HG02973 (cell line): ENCODE data around the gene ANTKMT.

Source experiments
- ATAC-seq: cut with Tn5 transposase; IDR thresholded peaks from one replicate; pipeline ENCODE4 v1.9.1; 2021; ENCODE audit warnings: moderate library complexity; ENCODE audit not compliant: unreplicated experiment

ANTKMT gene

DNA sequence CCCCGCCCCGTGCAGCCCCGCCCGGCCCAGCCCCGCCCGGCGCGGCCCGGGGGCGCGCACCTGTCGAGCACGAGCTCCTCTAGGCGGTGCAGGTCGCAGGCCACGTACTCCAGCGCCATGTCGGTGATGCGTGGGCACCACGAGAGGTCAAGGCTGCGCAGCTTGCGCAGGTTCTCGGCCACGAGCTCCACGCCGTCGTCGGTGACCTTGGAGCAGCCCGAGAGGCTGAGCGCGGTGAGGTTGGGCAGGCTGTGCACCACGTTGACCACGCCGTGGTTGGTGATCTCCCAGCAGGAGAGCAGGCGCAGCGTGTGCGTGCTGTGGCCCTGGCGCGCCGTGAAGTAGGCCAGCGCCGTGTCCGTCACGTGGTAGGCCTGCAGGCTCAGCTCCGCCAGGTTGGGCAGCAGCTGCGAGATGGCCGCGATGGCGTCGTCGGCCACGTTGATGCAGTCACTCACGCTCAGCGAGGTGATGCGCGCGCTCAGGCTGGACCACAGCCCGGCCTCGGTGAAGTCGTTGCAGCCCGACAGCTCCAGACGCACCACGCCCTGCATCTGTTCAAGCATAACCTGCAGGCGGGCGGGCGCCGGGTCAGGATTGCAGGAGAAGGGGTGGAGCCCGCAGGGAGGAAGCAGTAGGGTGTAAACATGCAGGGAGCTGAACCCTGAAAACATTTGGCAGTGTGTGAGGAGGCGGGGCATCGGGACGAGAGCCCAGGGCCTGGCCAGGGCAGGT, 25.4 kb upstream of the ANTKMT start:
- no peak for ATAC-seq

DNA sequence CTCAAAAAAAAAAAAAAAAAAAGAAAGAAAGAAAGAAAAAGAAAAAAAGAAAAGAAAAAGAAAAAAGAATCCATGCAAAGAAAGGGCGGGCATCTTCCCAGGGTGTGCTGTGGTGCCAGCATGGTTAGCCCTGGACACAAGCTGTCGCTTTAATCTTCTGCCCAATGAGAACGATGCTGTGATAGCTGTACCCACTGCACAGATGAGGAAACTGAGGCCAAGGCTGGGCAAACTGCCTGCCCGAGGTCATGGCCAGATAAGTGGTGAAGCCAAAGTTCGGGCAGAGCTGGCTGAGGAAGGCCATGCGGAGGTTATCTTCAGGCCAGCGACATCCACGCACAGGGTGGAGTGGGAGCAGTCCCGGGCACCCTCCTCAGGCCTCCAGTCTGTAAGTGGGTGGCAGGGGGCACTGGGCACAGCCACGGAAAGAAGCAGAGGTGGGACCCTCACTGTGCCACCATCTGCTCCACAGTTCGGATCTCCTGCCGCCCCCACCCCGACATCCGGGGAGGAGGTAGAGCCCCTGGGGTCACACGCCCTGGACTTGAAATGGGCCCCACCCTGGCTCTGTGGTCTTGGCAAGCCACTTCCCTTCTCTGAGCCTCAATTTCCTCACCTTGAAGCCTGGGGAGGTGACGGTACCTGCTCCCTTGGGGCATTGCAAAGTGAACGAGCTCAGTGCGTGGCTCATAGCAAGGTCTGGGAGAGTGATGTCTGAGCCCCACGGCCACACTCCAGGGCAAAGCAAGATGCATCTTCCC, 21.9 kb upstream of the ANTKMT start:
- no peak for ATAC-seq

DNA sequence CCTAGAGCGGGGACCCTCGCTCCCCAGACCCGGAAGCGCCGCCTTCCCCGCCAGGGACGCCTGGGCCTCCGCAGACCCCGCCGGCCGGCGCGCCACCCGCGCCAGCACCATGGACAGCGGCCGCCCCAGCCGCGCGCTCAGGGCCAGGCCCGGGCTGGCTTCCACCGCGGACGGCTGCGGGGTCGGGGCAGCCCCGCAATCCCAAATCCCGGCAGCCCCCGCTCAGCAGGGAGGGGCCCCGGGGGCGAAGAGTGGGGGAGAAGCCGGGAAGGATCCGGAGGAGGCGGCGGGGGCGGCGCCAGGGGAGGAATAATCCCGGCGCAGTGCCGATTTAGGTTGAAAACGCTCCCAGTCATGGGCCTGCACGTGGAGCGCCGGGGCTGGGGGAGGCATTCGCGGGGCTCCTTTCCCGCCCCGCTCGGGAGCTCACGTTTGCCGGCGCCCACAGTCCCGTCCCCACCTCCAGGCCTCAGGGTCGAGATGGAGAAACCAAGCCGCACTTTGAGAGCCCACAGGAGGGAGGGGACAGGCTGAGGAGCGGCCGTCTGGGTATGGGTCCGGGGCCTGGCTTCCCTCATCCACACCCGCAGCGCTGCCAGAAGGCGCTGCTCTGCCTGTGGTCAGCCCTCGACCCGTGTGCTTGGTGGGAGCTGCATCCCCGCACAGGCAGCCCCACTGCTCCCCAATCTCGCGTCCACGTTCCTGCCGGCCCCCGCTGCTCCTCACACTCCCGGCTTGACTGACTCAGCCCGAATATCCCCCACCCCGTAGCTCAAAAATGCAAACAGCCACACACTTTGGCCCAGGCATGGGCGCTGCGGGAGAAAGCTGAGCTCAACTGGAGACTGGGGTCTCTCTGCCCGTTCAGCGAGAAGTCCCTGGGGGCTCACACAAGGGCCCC, 20.0 kb upstream of the ANTKMT start:
- no peak for ATAC-seq

- no peak for ATAC-seq
These were observed 18.6 kb upstream of the ANTKMT start for GRCh38 chr16:702341-702740.

DNA sequence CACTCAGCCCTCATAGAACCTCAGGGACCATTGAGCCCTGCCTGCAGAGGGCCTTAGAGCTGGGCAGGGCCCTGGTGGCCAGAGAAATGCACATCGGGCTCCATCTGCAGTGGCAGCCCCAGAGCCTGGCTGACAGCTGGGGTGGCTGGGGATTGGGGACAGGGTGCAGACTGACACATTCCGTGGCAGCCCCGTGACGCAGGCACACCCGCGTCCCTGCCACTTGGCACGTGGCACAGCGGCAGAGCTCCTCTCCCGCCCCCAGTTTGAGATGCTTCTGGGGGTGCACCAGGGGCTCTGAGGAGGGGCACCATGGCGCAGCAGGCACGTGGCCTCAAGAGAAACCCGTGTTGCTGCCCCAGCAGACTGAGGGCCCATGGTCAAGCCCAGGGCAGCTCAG, 17.5 kb upstream of the ANTKMT start:
- no peak for ATAC-seq

DNA sequence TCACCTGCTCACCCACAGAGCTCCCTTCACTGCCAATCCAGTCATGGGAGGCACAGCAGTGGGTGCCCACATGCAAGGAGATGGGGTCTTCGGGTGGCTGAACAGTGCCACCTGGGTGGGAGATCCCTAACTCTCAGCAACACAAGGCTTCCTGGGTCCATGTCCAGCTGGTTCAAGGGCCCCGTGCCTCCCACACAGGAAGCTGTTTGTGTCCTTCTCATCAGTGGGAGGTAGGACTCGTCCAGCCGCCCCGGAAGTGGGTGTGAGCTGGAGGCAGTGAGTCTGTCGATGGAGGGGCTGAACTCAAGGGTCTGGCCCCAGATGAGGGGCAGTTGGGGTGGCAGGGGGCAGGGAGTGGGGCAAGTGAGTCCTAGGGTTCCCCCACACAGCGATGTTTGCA, 16.9 kb upstream of the ANTKMT start:
- no peak for ATAC-seq

DNA sequence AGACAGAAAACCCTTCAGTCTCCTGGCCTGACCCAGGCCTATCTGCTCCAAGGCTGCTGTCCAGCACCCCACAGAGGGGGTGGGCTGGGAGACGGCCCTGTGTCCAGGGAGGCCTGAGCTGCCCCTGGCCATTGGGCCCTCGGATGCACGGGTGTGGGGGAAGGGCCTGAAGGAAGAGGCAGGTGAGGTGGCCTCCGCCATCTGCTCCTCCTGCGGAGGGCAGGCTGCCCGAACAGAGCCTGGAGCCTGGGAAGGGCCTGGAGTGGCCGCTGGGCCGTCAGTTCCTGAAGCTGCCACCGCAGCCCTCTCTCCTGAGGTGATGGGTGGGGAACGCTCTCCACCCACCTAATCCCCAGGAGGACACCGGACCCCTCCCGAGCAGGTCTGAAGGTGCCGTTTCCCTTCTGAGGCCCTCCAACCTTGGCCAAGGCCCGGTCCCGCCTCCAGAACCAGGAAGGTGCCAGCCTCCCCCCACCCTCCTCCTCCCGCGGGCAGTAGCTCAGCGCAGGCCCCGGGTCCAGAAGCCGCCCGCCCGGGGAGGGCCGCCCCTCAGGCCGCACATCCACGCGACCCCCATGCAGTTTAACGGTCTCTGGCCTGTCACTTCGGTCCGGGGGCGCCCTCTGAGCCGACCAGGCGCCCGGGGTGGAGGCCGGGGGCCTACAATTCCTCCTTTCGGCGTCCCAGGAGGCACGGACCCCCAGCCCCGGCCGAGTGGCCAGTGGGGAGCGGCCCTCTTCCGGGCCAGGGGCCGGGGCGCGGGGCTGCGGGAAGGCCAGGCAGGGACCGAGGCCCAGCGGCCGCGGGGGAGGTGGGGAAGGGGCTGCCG, 16.2 kb upstream of the ANTKMT start:
- ATAC-seq = no peak

DNA sequence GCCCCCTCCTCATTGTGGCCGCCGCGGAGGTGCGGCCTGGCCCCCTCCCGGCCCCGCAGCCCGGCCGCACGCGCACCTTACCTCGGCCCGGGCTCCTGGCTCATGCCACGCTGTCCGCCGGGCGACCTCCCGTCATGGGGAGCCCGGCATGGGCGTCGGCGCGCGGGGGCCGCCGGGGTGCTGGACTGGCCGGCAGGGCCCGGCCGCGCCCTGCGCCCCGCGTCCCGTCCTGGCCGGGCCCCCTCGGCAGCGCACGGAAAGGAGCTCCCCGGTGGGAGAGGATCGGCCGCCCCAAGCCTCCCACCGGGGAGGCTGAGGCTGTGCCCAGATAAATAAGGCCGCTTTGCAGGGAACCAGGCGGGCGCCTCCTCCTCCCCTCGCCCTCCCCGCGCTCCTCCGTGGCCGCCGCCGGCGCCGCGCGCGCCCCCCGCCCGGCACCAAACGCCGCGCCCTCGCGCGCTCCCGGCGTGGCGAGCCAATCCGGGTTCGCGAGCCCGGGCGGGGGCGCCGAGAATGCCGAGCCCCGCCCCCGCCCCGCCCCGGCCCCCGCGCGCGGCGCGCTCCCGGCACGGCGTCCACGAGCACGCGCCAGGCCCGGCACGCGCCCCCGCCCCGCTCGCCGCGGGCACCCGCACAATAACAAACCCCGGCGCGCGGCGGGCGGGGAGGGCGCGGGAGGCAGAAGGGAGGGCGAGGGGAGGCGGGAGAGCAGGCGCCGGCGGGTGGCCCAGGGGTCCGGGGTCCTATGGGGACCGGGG, 15.3 kb upstream of the ANTKMT start, which contains the start of gene FBXL16:
Gene FBXL16 (minus strand): TSS at position 371 of the 758 bp plus-strand sequence. CDS start 8,396 bp downstream, outside the sequence.
- ATAC-seq = no peak

DNA sequence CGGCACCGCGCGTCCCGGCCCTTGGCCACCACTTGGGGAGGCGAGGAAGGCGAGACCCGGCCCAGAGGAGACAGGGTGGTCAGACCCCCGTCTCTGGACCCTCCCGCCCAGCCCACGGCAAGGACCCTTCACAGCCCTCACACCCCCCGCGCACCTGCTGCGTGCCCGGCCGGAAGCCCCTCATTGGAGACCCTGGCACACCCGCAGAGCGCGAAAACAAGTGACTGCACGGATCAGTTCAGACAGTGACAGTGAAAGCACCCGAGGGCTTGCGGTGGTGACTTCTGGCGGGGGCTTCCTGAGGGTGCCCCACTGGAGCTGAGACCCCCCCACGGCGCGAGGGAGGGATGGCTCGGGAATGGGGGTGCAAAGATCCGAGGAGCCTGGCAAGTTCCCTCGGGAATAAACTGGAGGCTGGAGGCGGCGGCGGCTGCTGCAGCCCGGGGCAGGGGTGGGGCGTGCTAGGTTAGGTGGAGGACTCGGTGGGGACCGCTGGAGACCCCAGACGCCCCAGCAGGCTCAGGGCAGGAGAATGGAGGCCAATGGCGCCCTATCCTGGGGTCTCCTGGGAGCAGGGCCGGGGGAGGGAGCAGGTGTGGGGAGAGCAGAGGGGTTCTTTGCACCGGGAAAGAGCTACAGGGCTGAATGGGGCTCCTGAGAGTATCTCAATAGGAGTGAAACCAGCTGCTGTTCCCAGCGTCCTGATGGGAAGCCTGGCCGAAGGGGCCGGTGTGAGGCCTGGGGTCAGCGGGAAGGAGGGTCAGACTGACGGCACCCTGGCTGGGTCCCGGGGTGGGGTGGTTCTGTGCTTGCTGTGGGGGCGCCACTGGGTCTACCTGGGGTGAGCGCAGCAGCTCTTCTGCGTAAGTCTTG, 14.5 kb upstream of the ANTKMT start:
- ATAC-seq = no peak

GRCh38 chr16:707062-707538, 13.8 kb upstream of the ANTKMT start:
- no peak for ATAC-seq

GRCh38 chr16:708019-708418, 12.9 kb upstream of the ANTKMT start:
- no peak for ATAC-seq

GRCh38 chr16:708959-709358, 12.0 kb upstream of the ANTKMT start:
- no peak for ATAC-seq

- no peak for ATAC-seq
These were observed 11.1 kb upstream of the ANTKMT start for GRCh38 chr16:709566-710499.

DNA sequence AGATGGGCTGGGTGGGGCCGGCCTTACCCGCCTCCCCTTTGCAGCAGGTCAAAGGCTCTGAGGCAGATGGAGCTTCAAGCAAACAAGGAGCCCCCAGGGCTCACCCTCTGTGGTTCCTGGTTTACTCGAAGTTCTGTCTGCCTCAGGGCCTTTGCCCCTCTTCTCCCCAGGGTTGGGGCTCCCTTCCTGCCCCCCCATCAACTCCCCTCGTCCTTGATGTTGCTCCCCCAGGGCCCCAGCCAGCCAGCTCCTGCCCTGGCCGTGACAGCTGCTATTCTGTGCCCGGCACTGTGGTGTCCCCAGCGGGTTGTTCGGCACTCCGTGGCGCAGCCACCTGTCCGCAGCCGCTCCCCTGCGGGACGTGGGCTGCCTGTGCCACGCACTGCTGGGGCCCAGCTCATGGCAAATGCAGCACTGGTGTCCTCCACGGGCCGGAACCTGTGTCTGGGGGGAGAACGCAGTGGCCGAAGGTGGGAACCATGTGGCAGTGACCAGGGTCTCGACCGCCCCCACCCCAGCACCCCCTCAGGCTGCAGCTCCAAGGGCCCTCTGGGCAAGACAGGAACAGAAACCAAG, 10.4 kb upstream of the ANTKMT start:
- no peak for ATAC-seq

- no peak for ATAC-seq
These were observed 9.9 kb upstream of the ANTKMT start for GRCh38 chr16:711084-711483.

- ATAC-seq = no peak
These were observed 9.2 kb upstream of the ANTKMT start for GRCh38 chr16:711548-712320.
